Endodermal cell (in vitro differentiated cells): Measurements from ENCODE around the gene DHRS7C. TPM values are rescaled to one million over a fixed set of nuclear protein-coding genes. Genes with fewer than 3 reads are reported as not detected.
A peak's percentile ranks its signal among the peaks of the same experiment; 100 is the strongest.

Experiments
- DNase-seq: peaks from one replicate; pipeline ENCODE4 v3.0.0-alpha.2; 2017
- H3K27ac ChIP-seq: 2 replicates; pipeline ENCODE4 v1.5.1; 2013; ENCODE audit warnings: mild to moderate bottlenecking, low read depth, low read length, moderate library complexity
- H3K27me3 ChIP-seq: 2 replicates; pipeline ENCODE4 v1.6.1; 2013; ENCODE audit warnings: mild to moderate bottlenecking, low read length, moderate library complexity; ENCODE audit not compliant: insufficient read depth, control insufficient read depth, poor library complexity, severe bottlenecking
- H3K36me3 ChIP-seq: 2 replicates; pipeline ENCODE4 v1.7.0; 2013; ENCODE audit warnings: mild to moderate bottlenecking, low read length, moderate library complexity; ENCODE audit not compliant: control insufficient read depth, insufficient read depth
- H3K4me1 ChIP-seq: one replicate; pipeline ENCODE4 v1.7.0; 2013; ENCODE audit warnings: low read length; ENCODE audit not compliant: control insufficient read depth, insufficient read depth
- H3K4me3 ChIP-seq: 2 replicates; pipeline ENCODE4 v1.5.1; 2013; ENCODE audit warnings: mild to moderate bottlenecking, low read length, moderate library complexity
- H3K9ac ChIP-seq: 2 replicates; pipeline ENCODE4 v1.6.1; 2013; ENCODE audit warnings: mild to moderate bottlenecking, low read length, moderate library complexity; ENCODE audit not compliant: poor library complexity, severe bottlenecking; ENCODE audit errors: extremely low read depth
- H3K9me3 ChIP-seq: 2 replicates; pipeline ENCODE4 v1.6.1; 2013; ENCODE audit warnings: mild to moderate bottlenecking, low read length, moderate library complexity; ENCODE audit not compliant: control insufficient read depth
- H3K27ac Mint-ChIP-seq: 2 replicates; pipeline ENCODE4 v1.8.0; 2020; ENCODE audit warnings: mixed read lengths
- H3K27me3 Mint-ChIP-seq: 2 replicates; pipeline ENCODE4 v1.8.0; 2021; ENCODE audit warnings: mild to moderate bottlenecking, mixed read lengths; ENCODE audit not compliant: insufficient read depth
- H3K36me3 Mint-ChIP-seq: 2 replicates; pipeline ENCODE4 v1.8.0; 2020; ENCODE audit warnings: low read depth, mixed read lengths
- H3K4me1 Mint-ChIP-seq: 2 replicates; pipeline ENCODE4 v1.8.0; 2020; ENCODE audit warnings: mixed read lengths
- H3K4me3 Mint-ChIP-seq: 2 replicates; pipeline ENCODE4 v1.8.0; 2020; ENCODE audit warnings: mild to moderate bottlenecking, moderate library complexity, mixed read lengths
- H3K9me3 Mint-ChIP-seq: 2 replicates; pipeline ENCODE4 v1.8.0; 2020; ENCODE audit warnings: mild to moderate bottlenecking, mixed read lengths
- CTCF ChIP-seq: fragments of 200-600 bp; sonication (generic); conservative IDR thresholded peaks from 2 replicates; pipeline ENCODE4 v1.5.0; 2021; ENCODE audit warnings: antibody characterized with exemption, mild to moderate bottlenecking
- WGBS, 2 experiments: methylation state at CpG; one replicate each; pipeline versions ENCODE4 v1.1.5 to v1.1.7; 2013; ENCODE audit warnings: missing lambda C conversion rate in 2 of 2, mixed read lengths in 1 of 2; ENCODE audit not compliant: insufficient coverage in 1 of 2, insufficient read length in 1 of 2; 5-methylcytosine and 5-hydroxymethylcytosine counted together
- total RNA-seq, 2 donors: library from RNA; stranded (reverse); fragmentation: NEBNext Ultra II Directional in 1 of 2; extraction: Animal tissue kit (Norgen Biotek cat#: 25700) in 1 of 2; gene quantifications; 2 replicates in 1 of 2; 3 replicates in 1 of 2; pipeline ENCODE4 v1.2.1, GENCODE V29; 2021

The DHRS7C gene
- total RNA-seq, 2 donors from 2014 or later: not detected

GRCh38 chr17:9763643-9764042, 27.7 kb downstream of the DHRS7C start:
- peaks cover 17% of the 10 kb centered on the region for H3K27me3 ChIP-seq
- Mint-ChIP-seq H3K27ac (no peak overlapping the region), H3K4me3 (no peak overlapping the region), H3K27me3 (peaks cover 15% of the 10 kb centered on the region), H3K9me3 (no peaks in the 10 kb centered on the region), H3K4me1 (no peaks in the 10 kb centered on the region), H3K36me3 (no peaks in the 10 kb centered on the region)
- no peak overlapping the region for H3K9ac ChIP-seq
- no peaks in the 10 kb centered on the region for H3K4me1 ChIP-seq
- H3K36me3 ChIP-seq: no peaks in the 10 kb centered on the region
- WGBS, 2 experiments: 70 to 73% methylated on average over 3 to 4 of the region's 4 CpGs
- no peaks in the 10 kb centered on the region for H3K9me3 ChIP-seq
- no peak for TF ChIP-seq CTCF
- no peak overlapping the region for H3K4me3 ChIP-seq
- DNase-seq: no peak
- no peak overlapping the region for H3K27ac ChIP-seq

DNA sequence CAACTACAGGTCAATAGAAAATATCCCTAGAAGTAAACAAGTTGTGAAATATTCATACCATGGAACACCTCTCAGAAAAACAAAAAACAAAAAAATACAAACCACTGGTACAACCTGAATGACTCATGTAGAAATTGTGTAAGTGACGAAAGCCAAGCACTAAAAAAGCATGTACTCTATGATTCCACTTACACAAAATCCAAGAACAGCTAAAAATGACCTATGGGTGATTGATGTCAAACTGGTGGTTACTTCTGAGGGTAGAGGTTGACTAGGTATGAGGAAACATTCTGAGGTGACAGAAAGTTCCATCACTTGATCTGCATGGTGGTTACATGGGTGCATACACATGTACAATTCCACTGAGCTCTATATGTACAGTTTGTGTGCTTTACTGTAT, 31.1 kb downstream of the DHRS7C start:
- no peak overlapping the region for H3K9ac ChIP-seq
- H3K4me1 ChIP-seq: no peaks in the 10 kb centered on the region
- Mint-ChIP-seq H3K4me1 (no peaks in the 10 kb centered on the region), H3K9me3 (peaks cover 1% of the 10 kb centered on the region), H3K27me3 (peaks cover 15% of the 10 kb centered on the region), H3K4me3 (no peak overlapping the region), H3K27ac (no peak overlapping the region), H3K36me3 (no peaks in the 10 kb centered on the region)
- H3K36me3 ChIP-seq: no peaks in the 10 kb centered on the region
- no CpG with 5 or more reads among the region's 1 CpG for WGBS, 2 experiments
- TF ChIP-seq CTCF: no peak
- H3K27me3 ChIP-seq: peaks cover 12% of the 10 kb centered on the region
- H3K4me3 ChIP-seq: no peak overlapping the region
- no peaks in the 10 kb centered on the region for H3K9me3 ChIP-seq
- DNase-seq: no peak
- no peak overlapping the region for H3K27ac ChIP-seq

GRCh38 chr17:9755083-9755482, 36.3 kb downstream of the DHRS7C start:
- no peak overlapping the region for H3K27ac Mint-ChIP-seq
- H3K4me3 Mint-ChIP-seq: no peak overlapping the region
- peaks cover 7% of the 10 kb centered on the region for H3K27me3 Mint-ChIP-seq
- H3K9me3 ChIP-seq: no peaks in the 10 kb centered on the region
- no peaks in the 10 kb centered on the region for H3K4me1 Mint-ChIP-seq
- WGBS, 2 experiments: 87 to 90% methylated on average over 3 of the region's 3 CpGs
- peaks cover 1% of the 10 kb centered on the region for H3K9me3 Mint-ChIP-seq
- no peak overlapping the region for H3K4me3 ChIP-seq
- no peaks in the 10 kb centered on the region for H3K36me3 Mint-ChIP-seq
- no peaks in the 10 kb centered on the region for H3K36me3 ChIP-seq
- H3K27me3 ChIP-seq: no peaks in the 10 kb centered on the region
- no peak for DNase-seq
- no peak overlapping the region for H3K9ac ChIP-seq
- no peak overlapping the region for H3K27ac ChIP-seq
- peak; percentile 24 for TF ChIP-seq CTCF
- no peaks in the 10 kb centered on the region for H3K4me1 ChIP-seq
